ENCODE results near the gene CDC42BPA.

GRCh38 chr1:227174164-227174563 lies 144.1 kb downstream of the CDC42BPA start:
- no peak for TF ChIP-seq CTCF (IDR thresholded peaks at IDR 0.05)
- no peak for TF ChIP-seq POLR2A (IDR thresholded peaks at IDR 0.05)
- no peak for TF ChIP-seq EP300 (IDR thresholded peaks at IDR 0.05)
- no peak for TF ChIP-seq POLR2AphosphoS5 (IDR thresholded peaks at IDR 0.05)

Measured in stomach (tissue), 4 donors.